ENCODE data around the gene GRIA2.
"Not testable (repeated sequence)": the region's sequence is repeated elsewhere in the genome, so short reads cannot be mapped to it uniquely, and the experiment has no call there.

The GRIA2 gene

GRCh38 chr4:157245351-157245750 lies 24.8 kb downstream of the GRIA2 start:
- DNase-seq (ENCODE audit: low read depth) = no peak

GRCh38 chr4:157246964-157247363 lies 26.4 kb downstream of the GRIA2 start:
- no peak for DNase-seq (ENCODE audit: low read depth)

More at GRCh38 chr4:157245351-157245750, 24.8 kb downstream of the GRIA2 start:
- no peak overlapping the region for H3K4me3 ChIP-seq (ENCODE audit: low read depth, low read length)

GRCh38 chr4:157258165-157258564 lies 37.6 kb downstream of the GRIA2 start:
- not testable (repeated sequence) for DNase-seq (ENCODE audit: low read depth); H3K4me3 ChIP-seq (ENCODE audit: low read depth, low read length)

More at GRCh38 chr4:157246964-157247363, 26.4 kb downstream of the GRIA2 start:
- no peak overlapping the region for H3K4me3 ChIP-seq (ENCODE audit: low read depth, low read length)

- DNase-seq (ENCODE audit: low read depth) = peak; percentile 35
- no peak overlapping the region for H3K4me3 ChIP-seq (ENCODE audit: low read depth, low read length)
Observed at GRCh38 chr4:157265281-157265680, 44.8 kb downstream of the GRIA2 start.

GRCh38 chr4:157270108-157270507 lies 49.6 kb downstream of the GRIA2 start:
- no peak for DNase-seq (ENCODE audit: low read depth)
- no peak overlapping the region for H3K4me3 ChIP-seq (ENCODE audit: low read depth, low read length)

- DNase-seq (ENCODE audit: low read depth) = no peak
- no peak overlapping the region for H3K4me3 ChIP-seq (ENCODE audit: low read depth, low read length)
Observed at GRCh38 chr4:157270552-157270951, 50.0 kb downstream of the GRIA2 start.

- no peak overlapping the region for H3K4me3 ChIP-seq (ENCODE audit: low read depth, low read length)
- DNase-seq (ENCODE audit: low read depth) = no peak
Observed at GRCh38 chr4:157271166-157271869, 50.8 kb downstream of the GRIA2 start.

- H3K4me3 ChIP-seq (ENCODE audit: low read depth, low read length) = no peak overlapping the region
- DNase-seq (ENCODE audit: low read depth) = no peak
Observed at GRCh38 chr4:157280673-157281072, 60.1 kb downstream of the GRIA2 start.

GRCh38 chr4:157282019-157282418 lies 61.5 kb downstream of the GRIA2 start:
- H3K4me3 ChIP-seq (ENCODE audit: low read depth, low read length) = no peak overlapping the region
- DNase-seq (ENCODE audit: low read depth) = no peak

GRCh38 chr4:157287445-157287844 lies 66.9 kb downstream of the GRIA2 start:
- no peak for DNase-seq (ENCODE audit: low read depth)
- H3K4me3 ChIP-seq (ENCODE audit: low read depth, low read length) = no peak overlapping the region

- H3K4me3 ChIP-seq (ENCODE audit: low read depth, low read length) = no peak overlapping the region
- no peak for DNase-seq (ENCODE audit: low read depth)
Observed at GRCh38 chr4:157290622-157291021, 70.1 kb downstream of the GRIA2 start.

- DNase-seq (ENCODE audit: low read depth) = no peak
- no peak overlapping the region for H3K4me3 ChIP-seq (ENCODE audit: low read depth, low read length)
Observed at GRCh38 chr4:157291071-157291470, 70.5 kb downstream of the GRIA2 start.

- H3K4me3 ChIP-seq (ENCODE audit: low read depth, low read length) = no peak overlapping the region
- DNase-seq (ENCODE audit: low read depth) = no peak
Observed at GRCh38 chr4:157293673-157294072, 73.1 kb downstream of the GRIA2 start.

- no peak for DNase-seq (ENCODE audit: low read depth)
- H3K4me3 ChIP-seq (ENCODE audit: low read depth, low read length) = no peak overlapping the region
Observed at GRCh38 chr4:157294575-157294974, 74.0 kb downstream of the GRIA2 start.

- DNase-seq (ENCODE audit: low read depth) = no peak
- H3K4me3 ChIP-seq (ENCODE audit: low read depth, low read length) = no peak overlapping the region
Observed at GRCh38 chr4:157300701-157301100, 80.2 kb downstream of the GRIA2 start.

- no peak for DNase-seq (ENCODE audit: low read depth)
Observed at GRCh38 chr4:157303471-157303960, 83.0 kb downstream of the GRIA2 start.

GRCh38 chr4:157304769-157305168 lies 84.2 kb downstream of the GRIA2 start:
- no peak for DNase-seq (ENCODE audit: low read depth)
- H3K4me3 ChIP-seq (ENCODE audit: low read depth, low read length) = no peak overlapping the region

More at GRCh38 chr4:157303471-157303960, 83.0 kb downstream of the GRIA2 start:
- no peak overlapping the region for H3K4me3 ChIP-seq (ENCODE audit: low read depth, low read length)

- no peak for DNase-seq (ENCODE audit: low read depth)
- H3K4me3 ChIP-seq (ENCODE audit: low read depth, low read length) = no peak overlapping the region
Observed at GRCh38 chr4:157312702-157313101, 92.2 kb downstream of the GRIA2 start.

GRCh38 chr4:157314906-157315305 lies 94.4 kb downstream of the GRIA2 start:
- H3K4me3 ChIP-seq (ENCODE audit: low read depth, low read length) = no peak overlapping the region
- no peak for DNase-seq (ENCODE audit: low read depth)

GRCh38 chr4:157315968-157316367 lies 95.4 kb downstream of the GRIA2 start:
- no peak overlapping the region for H3K4me3 ChIP-seq (ENCODE audit: low read depth, low read length)
- DNase-seq (ENCODE audit: low read depth) = no peak

- DNase-seq (ENCODE audit: low read depth) = no peak
- H3K4me3 ChIP-seq (ENCODE audit: low read depth, low read length) = no peak overlapping the region
Observed at GRCh38 chr4:157320092-157320491, 99.6 kb downstream of the GRIA2 start.

Data from skeletal muscle cell (primary cell).